Activated CD8-positive, alpha-beta memory T cell treated with anti-CD3 and anti-CD28 coated beads, Interleukin-2, amount 50 U/mL, for 1 hour (primary cell): ENCODE measurements around the gene DLK1.

Experiments
- DNase-seq: peaks from one replicate; pipeline ENCODE4 v3.0.0-alpha.2; 2020; ENCODE audit errors: extremely low read depth

Gene DLK1

GRCh38 chr14:100755649-100756048 is 29.0 kb downstream of the DLK1 start:
- no peak for DNase-seq

DNA sequence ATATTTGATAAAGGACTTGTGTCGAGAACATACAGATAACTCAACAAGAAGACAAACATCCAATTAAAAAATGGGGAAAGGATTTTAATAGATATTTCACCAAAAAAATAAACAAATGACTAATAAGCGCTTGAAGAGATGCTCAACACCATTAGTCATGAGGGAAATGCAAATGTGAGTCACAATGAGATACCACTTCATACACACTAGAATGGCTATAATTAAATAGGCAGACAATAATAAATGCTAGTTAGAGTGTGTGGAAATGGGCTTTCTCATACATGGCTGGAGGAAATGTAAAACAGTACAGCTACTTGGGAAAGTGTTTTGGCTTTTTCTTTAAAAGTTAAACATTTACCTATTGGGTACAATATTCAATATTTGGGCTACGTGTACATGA is 34.8 kb downstream of the DLK1 start:
- DNase-seq: no peak

GRCh38 chr14:100762089-100762515 is 35.4 kb downstream of the DLK1 start:
- no peak for DNase-seq

DNA sequence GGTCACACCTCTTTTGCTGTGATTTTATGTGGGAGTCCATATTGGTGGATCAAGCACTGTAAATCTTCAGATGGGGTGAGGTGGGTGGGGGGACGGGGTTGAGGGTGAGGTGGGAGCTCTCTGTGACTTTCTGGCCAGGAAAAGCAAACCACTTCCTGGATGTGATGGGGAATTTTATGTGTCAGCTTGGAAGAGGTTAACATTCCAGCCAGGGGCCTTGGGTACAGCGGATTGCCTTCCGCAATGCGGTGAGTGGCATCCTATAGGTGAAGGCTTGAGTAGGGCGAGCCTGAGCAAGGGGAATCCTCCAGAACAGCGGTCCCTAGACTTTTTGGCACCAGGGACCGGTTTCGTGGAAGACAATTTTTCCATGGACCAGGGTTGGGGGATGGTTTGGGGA is 36.2 kb downstream of the DLK1 start:
- DNase-seq: no peak

DNA sequence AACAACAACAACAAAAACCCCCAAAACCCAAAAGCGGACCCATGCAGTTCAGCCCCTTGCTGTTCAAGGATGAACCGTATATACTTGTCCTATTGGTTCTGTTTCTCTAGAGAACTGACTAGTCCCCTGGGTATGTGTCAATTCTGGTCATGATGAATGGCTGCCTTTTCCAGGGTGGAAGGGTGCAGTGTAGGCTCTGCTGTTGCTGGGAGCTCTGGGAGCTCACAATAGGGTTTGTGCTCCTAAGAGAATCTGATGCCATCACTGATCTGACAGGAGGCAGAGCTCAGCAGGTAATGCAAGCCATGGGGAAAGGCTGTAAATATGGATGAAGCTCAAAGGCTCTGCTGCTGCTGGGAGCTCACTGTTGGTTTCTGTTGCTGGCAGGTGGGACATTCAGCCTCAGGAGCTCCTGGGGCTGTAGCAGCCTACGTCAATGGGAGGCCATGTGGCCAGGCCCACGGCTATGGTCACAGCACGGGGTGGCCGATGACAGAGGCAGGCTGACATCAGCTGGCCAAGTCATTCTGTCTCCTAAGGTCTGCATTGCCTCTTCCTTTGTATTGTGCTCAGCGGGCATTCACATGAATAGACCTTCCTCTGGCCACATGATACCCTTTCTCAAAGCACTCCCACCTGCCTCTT is 37.9 kb downstream of the DLK1 start:
- DNase-seq: no peak

- DNase-seq: no peak
Measured at GRCh38 chr14:100765296-100765695, 38.6 kb downstream of the DLK1 start.

DNA sequence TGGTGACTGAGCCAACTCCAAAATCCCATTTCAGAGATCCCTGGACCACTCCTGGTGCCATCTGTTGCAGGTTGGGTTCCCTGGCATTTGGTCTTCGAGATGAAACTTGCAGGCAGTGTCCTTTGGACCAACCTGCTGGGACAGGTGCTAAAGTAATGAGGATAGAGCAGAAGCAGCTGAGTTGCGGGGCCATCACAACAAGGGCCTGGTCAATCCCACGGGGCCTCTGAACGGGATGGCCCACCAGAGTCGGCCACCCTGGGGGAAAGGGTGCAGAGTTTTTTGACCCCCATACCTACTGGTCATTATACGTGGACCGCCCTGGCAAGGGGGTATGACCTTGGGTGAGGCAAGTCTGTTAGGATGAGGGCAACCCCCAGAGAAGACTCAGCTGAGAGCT is 39.3 kb downstream of the DLK1 start:
- DNase-seq: no peak

DNA sequence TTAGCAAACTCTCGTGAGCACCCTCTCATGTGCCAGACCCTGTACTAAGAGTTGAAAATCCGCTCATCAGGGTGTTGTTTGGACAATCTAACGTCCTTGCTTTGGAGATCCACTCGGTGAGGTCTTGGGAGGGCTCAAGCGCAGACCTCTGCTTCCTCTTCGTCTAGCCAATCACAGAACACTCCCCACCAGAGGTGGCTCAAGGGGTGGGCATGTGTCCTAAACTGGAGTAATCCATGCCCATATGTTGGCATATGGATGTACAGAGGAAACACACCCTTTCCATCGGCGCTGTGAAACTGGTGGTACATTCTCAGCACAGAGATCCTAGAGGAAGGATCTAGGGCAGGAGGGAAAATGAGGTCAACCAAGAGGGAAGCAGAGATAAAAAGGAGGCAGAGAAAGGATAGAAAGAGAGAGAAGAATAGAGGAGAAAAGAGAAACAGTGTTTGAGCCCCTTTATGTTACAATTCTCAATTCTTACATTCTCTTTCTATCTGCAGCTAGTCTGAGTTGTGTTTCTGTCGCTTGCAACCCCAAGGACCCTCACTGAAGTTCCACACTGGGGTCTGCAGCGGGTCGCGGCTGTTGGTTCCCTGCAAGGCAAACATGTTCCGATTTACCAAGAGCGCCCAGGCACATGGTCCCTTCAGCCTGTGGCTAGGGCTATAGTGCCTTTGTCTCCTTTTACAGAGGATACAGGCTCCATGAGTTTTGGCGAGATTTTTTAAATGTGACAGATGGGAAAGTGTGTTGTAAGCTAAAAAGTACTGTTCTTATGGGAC is 40.5 kb downstream of the DLK1 start:
- no peak for DNase-seq

DNA sequence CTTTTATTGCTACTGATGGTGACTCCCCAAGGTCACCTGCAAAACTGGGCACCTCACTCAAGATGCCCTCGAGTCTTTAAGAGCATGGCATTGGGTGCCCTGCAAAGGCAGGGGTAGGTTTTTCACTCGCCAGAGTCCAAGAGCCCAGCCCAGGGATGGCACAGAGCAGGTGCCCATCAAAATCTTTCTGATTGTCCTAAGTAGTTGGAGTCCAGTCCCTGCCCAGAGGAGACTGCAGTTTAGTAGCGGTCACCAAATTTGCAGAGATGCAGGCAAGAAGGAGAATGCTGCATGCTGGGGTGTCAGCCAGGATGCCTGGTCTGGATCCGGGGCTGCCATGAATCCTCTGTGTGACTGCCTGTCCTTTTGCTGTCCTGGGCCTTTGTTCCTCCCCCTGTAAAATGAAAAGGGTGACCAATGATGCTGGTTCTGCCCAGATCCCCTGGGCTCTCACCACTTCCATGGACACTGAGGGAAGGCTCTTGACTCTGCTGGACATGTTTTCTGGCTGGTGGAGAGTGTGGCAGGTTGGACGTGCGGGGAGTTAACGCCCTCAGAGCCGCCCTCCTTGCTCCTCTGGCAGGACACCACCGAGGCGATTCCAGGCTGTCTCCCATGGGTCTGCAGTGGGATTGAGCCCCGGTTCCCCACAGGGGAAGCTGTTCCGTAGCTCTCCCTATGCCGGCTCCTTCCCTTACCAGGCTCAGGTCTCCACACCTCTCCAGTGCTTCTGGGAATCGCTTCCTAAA is 41.3 kb downstream of the DLK1 start:
- no peak for DNase-seq

GRCh38 chr14:100769035-100769939 is 42.6 kb downstream of the DLK1 start:
- no peak for DNase-seq

GRCh38 chr14:100770046-100770445 is 43.4 kb downstream of the DLK1 start:
- no peak for DNase-seq

DNA sequence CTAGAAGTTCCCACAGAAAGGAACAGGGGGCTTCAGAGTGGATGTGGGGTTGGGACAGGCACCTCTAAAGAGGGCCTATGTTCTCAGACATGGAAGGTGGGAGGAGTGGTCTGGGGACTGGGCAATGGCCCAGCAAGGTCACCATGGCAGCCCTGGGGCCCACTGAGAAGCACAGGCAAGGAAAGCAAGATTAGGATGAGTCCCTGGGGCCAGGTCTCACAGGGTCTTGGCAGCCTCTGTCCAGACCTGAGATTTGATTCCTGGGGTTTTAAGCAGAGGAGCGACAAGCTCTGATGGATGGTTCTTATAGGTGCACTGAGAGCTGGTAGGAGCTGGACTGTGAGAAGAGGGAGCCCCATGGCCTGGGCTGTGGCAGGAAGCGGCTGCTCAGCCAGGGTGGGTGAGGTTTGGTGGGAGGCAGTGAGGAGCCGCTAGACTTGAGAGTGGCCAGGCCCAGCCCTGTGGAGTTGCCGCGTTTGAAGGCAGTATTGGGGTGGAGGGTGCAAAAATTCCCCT is 44.0 kb downstream of the DLK1 start:
- DNase-seq: no peak

DNA sequence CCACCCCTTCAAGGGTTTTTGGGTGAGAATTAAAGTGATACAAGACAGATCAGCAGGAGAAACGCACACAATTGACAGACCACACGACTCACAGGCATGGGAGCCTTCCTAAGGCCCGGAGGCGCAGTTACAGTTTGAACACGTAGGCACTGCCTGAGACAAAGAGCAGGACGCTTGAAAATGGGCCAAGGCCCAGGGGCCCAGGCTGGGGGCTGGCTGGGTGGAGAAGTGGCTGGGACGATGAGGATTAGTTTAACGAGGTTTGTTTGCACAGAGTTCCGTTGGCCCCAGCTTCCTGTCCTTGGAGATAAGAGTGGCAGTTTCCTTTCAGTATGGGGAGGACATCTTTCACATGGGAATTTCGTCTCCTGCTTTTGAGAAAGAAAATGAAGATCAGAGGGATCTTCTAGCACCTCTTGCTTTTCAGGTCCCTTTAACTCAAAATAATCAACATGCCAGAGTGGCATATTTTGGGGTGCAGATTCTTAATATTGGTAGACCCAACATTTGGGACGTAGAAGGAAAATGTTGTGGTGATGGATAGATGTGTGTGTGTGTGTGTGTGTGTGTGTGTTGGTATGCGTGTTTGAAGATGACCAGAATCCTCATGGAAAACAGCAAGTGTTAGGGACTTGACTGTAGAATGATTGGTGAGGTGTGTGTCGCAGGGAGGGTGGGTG is 44.6 kb downstream of the DLK1 start:
- no peak for DNase-seq

GRCh38 chr14:100772607-100773165 is 46.0 kb downstream of the DLK1 start:
- DNase-seq: no peak

DNA sequence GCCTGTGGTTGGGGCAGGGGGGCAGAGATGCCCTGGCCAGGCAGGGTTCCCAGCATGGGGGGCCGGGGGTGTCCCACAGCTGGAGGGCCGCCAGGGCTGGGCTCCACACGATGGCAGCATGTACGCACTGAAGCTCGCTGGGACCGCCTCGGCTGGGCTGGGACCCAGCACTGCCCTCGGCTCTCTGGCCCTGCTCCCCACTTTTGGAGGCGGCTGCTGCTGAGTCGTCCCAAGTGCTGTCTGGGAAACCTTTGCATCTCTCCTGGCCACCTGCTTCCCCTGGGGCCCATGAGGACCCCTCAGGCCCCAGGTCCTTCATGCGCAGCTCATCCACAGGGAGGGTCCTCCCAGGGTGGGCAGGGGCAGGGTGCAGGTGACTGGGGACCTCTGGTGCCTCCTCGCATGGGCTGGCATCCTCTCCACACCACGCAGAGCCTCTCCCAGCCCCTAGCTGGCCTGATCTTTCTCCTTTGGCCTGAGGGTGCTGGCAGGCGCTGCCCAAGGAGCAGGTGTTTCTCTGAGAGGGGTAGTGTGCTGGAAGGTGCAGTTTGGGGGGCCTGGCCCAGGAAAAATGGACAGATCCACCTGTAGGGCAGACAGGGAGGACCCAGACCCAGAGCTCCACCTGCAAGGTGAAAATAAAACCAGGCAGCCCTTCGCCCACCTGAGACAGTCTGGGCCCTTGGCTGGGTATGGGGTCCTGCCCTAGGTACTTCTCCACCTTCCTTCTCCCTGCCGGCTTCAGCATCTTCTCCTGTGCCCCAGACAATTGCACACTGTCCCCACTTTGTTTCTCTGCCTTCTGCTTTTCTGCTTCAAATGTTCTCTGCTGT is 46.9 kb downstream of the DLK1 start:
- no peak for DNase-seq

GRCh38 chr14:100774164-100774537 is 47.5 kb downstream of the DLK1 start:
- no peak for DNase-seq

- no peak for DNase-seq
Measured at GRCh38 chr14:100775351-100775830, 48.7 kb downstream of the DLK1 start.

GRCh38 chr14:100775831-100776591 is 49.3 kb downstream of the DLK1 start:
- DNase-seq: no peak
